Transverse colon (tissue), 4 donors: Measurements from ENCODE around the gene ACTR10.

Experiments
- EP300 ChIP-seq: sonication (generic); formaldehyde crosslinking; IDR thresholded peaks from one replicate; pipeline ENCODE4 v1.6.1; 2017; ENCODE audit warnings: antibody characterized with exemption, low read depth
- POLR2A ChIP-seq: fragments of 450-650 bp; IDR thresholded peaks from one replicate; pipeline ENCODE4 v1.6.1; 2016; ENCODE audit warnings: antibody characterized with exemption, mild to moderate bottlenecking, moderate library complexity
- POLR2AphosphoS5 ChIP-seq, 3 donors: sonication (generic); formaldehyde crosslinking; IDR thresholded peaks; one replicate each; pipeline ENCODE4 v1.6.1; 2016; ENCODE audit warnings: antibody characterized with exemption in 3 of 3
- TF ChIP-seq, protein P1 (sequence below), 5 experiments: fragments of 200-600 bp in 3 of 5; fragments of 450-650 bp in 2 of 5; sonication (generic) in 3 of 5; IDR thresholded peaks; 1 replicate in 2 of 5; 2 replicates in 3 of 5; pipeline ENCODE4 v1.5.1; 2016 to 2017; ENCODE audit warnings: antibody characterized with exemption in 5 of 5, inconsistent platforms in 3 of 5, mild to moderate bottlenecking in 2 of 5, moderate library complexity in 1 of 5

GRCh38 chr14:58265401-58265800 is 65.5 kb downstream of the ACTR10 start:
- TF ChIP-seq POLR2AphosphoS5 (IDR thresholded peaks at IDR 0.05) (no peak), EP300 (no peak), POLR2A (no peak)
- TF ChIP-seq, protein P1, sequence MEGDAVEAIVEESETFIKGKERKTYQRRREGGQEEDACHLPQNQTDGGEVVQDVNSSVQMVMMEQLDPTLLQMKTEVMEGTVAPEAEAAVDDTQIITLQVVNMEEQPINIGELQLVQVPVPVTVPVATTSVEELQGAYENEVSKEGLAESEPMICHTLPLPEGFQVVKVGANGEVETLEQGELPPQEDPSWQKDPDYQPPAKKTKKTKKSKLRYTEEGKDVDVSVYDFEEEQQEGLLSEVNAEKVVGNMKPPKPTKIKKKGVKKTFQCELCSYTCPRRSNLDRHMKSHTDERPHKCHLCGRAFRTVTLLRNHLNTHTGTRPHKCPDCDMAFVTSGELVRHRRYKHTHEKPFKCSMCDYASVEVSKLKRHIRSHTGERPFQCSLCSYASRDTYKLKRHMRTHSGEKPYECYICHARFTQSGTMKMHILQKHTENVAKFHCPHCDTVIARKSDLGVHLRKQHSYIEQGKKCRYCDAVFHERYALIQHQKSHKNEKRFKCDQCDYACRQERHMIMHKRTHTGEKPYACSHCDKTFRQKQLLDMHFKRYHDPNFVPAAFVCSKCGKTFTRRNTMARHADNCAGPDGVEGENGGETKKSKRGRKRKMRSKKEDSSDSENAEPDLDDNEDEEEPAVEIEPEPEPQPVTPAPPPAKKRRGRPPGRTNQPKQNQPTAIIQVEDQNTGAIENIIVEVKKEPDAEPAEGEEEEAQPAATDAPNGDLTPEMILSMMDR (IDR thresholded peaks at IDR 0.05) = no peak
